ENCODE results near the gene SPHK2. TPM values are rescaled to one million over a fixed set of nuclear protein-coding genes. Genes with fewer than 3 reads are reported as not detected.

SPHK2 gene
- total RNA-seq, 1 experiment from 2014 or later: 19.9 TPM

- ATAC-seq: peak; percentile 84
- Histone ChIP-seq H3K27ac (ENCODE audit: low read depth, low read length) (no peak overlapping the region), H2AFZ (ENCODE audit: low read depth, low read length, poor library complexity, severe bottlenecking) (no peak overlapping the region), H4K20me1 (ENCODE audit: insufficient read depth) (no peaks in the 10 kb centered on the region), H3K4me1 (ENCODE audit: control insufficient read depth in 1 of 2, insufficient read depth in 2 of 2, low read length in 2 of 2) (peaks cover 10 to 28% of the 10 kb centered on the region in 2 experiments), H3K9me3 (ENCODE audit: control insufficient read depth in 1 of 2, insufficient read depth in 1 of 2, low read depth in 1 of 2, low read length in 2 of 2) (no peaks in the 10 kb centered on the region), H3K9ac (ENCODE audit: low read length) (peak overlapping the region; percentile 58), H3K27me3 (ENCODE audit: insufficient read depth, low read length) (no peaks in the 10 kb centered on the region), H3K79me2 (ENCODE audit: insufficient read depth, low read length) (no peaks in the 10 kb centered on the region), H3K4me2 (ENCODE audit: low read length) (peak overlapping the region; percentile 84), H3K9me2 (ENCODE audit: insufficient read depth) (no peaks in the 10 kb centered on the region), H3K4me3 (replicated peaks in 1 of 2; ENCODE audit: low read depth in 1 of 2, low read length in 2 of 2) (peak overlapping the region; percentile 35 to 50), H3K36me3 (ENCODE audit: control insufficient read depth in 1 of 2, insufficient read depth in 2 of 2, low read length in 2 of 2) (no peaks in the 10 kb centered on the region)
- TF ChIP-seq POLR2AphosphoS5 (IDR thresholded peaks at IDR 0.05; ENCODE audit: low read depth, low read length) (peak; percentile 58), SP1 (IDR thresholded peaks at IDR 0.05; ENCODE audit: low read depth) (peak; percentile 87), CEBPB (IDR thresholded peaks at IDR 0.05; ENCODE audit: low read depth) (no peak), ZFX (IDR thresholded peaks at IDR 0.05) (no peak), CBX3 (IDR thresholded peaks at IDR 0.05; ENCODE audit: low read depth) (peak; percentile 85), RAD21 (IDR thresholded peaks at IDR 0.05; ENCODE audit: low read depth) (peak; percentile 68), CTCF (IDR thresholded peaks at IDR 0.05 in 2 of 3, conservative IDR thresholded peaks at IDR 0.05 in 1 of 3; ENCODE audit: borderline replicate concordance in 1 of 3, insufficient read depth in 1 of 3, low read depth in 2 of 3, low read length in 2 of 3) (peak; percentile 90 to 97 (median 93)), FOSL1 (IDR thresholded peaks at IDR 0.05; ENCODE audit: low read depth) (peak; percentile 74), MAX (IDR thresholded peaks at IDR 0.05) (peak; percentile 85), EZH2 (IDR thresholded peaks at IDR 0.05) (no peak), EZH2phosphoT487 (IDR thresholded peaks at IDR 0.05; ENCODE audit: borderline replicate concordance) (no peak), YY1 (IDR thresholded peaks at IDR 0.05; ENCODE audit: extremely low read depth, insufficient replicate concordance, low read depth, low read length) (peak; percentile 4), EGR1 (IDR thresholded peaks at IDR 0.05; ENCODE audit: low read depth) (peak; percentile 92), TCF7L2 (IDR thresholded peaks at IDR 0.05; ENCODE audit: borderline replicate concordance, extremely low read depth, insufficient read depth, insufficient read length) (peak; percentile 21)
- ChIA-PET CTCF (interaction anchor here (0.5 to 7.7 kb wide), 20 partner anchors 9 to 274 kb away, joined by 3 to 276 read pairs (median 4); partner anchors contain the start of genes CA11, RPL18, SYNGR4 and TMEM143), RAD21 (ENCODE audit: low non-redundant PET in 1 of 2, low total read pairs in 2 of 2, uncharacterized antibody in 2 of 2, unreplicated experiment in 2 of 2) (interaction anchor here (0.8 to 1.2 kb wide), 2 partner anchors 83 kb away, joined by 3 read pairs; no protein-coding TSS in a partner anchor), POLR2A (interaction anchor here (0.7 to 1.1 kb wide), 5 partner anchors 20 to 101 kb away, joined by 3 to 5 read pairs (median 3); partner anchors contain the start of genes RPL18 and SPHK2)
- BruUV-seq (replicated peaks): no TSS peak
- DNase-seq (ENCODE audit: low read depth, low spot score): peak; percentile 88
- intact Hi-C loops (cut with micrococcal nuclease): loop anchor here (10.0 kb wide), 1 partner anchor 264 kb away; the partner anchor contains the start of gene EMP3
Observed at GRCh38 chr19:48588670-48589401, 30.5 kb upstream of the SPHK2 start.
